ENCODE results near the gene TIGD1.

- TF ChIP-seq, protein P1, sequence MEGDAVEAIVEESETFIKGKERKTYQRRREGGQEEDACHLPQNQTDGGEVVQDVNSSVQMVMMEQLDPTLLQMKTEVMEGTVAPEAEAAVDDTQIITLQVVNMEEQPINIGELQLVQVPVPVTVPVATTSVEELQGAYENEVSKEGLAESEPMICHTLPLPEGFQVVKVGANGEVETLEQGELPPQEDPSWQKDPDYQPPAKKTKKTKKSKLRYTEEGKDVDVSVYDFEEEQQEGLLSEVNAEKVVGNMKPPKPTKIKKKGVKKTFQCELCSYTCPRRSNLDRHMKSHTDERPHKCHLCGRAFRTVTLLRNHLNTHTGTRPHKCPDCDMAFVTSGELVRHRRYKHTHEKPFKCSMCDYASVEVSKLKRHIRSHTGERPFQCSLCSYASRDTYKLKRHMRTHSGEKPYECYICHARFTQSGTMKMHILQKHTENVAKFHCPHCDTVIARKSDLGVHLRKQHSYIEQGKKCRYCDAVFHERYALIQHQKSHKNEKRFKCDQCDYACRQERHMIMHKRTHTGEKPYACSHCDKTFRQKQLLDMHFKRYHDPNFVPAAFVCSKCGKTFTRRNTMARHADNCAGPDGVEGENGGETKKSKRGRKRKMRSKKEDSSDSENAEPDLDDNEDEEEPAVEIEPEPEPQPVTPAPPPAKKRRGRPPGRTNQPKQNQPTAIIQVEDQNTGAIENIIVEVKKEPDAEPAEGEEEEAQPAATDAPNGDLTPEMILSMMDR (IDR thresholded peaks at IDR 0.05; ENCODE audit: low read depth, low read length), result no peak
- TF ChIP-seq EZH2phosphoT487 (IDR thresholded peaks at IDR 0.05; ENCODE audit: low read depth), result no peak
Measured at GRCh38 chr2:232580648-232580981, 30.3 kb upstream of the TIGD1 start.
